GM12878 (cell line): ENCODE data around the gene IL36A.

Source experiments
- DPF2 ChIP-seq: fragments of 450-650 bp; IDR thresholded peaks from 2 replicates; pipeline ENCODE4 v1.6.1; 2017; ENCODE audit warnings: mild to moderate bottlenecking
- EP300 ChIP-seq, 2 experiments: fragments of 150-350 bp in 1 of 2; IDR thresholded peaks; 2 replicates each; pipeline ENCODE4 v1.6.1; 2011 to 2012; ENCODE audit warnings: low read depth in 2 of 2, low read length in 2 of 2, borderline replicate concordance in 1 of 2, improper control_type of control experiment in 1 of 2, inconsistent platforms in 1 of 2; ENCODE audit not compliant: control insufficient read depth in 1 of 2
- POLR2AphosphoS5 ChIP-seq: IDR thresholded peaks from 2 replicates; pipeline ENCODE4 v1.6.1; 2011; ENCODE audit warnings: mild to moderate bottlenecking, low read length, inconsistent platforms
- RFX5 ChIP-seq: IDR thresholded peaks from 2 replicates; pipeline ENCODE4 v1.6.1; 2011; ENCODE audit warnings: low read depth, low read length, improper control_type of control experiment
- ZNF274 ChIP-seq: IDR thresholded peaks from one replicate; pipeline ENCODE4 v1.8.0; 2011; ENCODE audit not compliant: insufficient read length, insufficient read depth
- ZSCAN29 ChIP-seq: fragments of 450-650 bp; IDR thresholded peaks from 2 replicates; pipeline ENCODE4 v1.6.1; 2017; ENCODE audit warnings: mild to moderate bottlenecking, moderate library complexity
- TF ChIP-seq, protein P1 (sequence below), 3 experiments: IDR thresholded peaks in 2 of 3; conservative IDR thresholded peaks in 1 of 3; 2 replicates each; pipeline ENCODE4 v1.5.1; 2011; ENCODE audit warnings: low read depth in 3 of 3, low read length in 3 of 3, mild to moderate bottlenecking in 3 of 3, control low read depth in 2 of 3, moderate library complexity in 2 of 3, inconsistent platforms in 1 of 3, mixed read lengths in 1 of 3; ENCODE audit not compliant: control insufficient read depth in 2 of 3, insufficient read depth in 1 of 3; ENCODE audit errors: extremely low read depth in 1 of 3

DNA sequence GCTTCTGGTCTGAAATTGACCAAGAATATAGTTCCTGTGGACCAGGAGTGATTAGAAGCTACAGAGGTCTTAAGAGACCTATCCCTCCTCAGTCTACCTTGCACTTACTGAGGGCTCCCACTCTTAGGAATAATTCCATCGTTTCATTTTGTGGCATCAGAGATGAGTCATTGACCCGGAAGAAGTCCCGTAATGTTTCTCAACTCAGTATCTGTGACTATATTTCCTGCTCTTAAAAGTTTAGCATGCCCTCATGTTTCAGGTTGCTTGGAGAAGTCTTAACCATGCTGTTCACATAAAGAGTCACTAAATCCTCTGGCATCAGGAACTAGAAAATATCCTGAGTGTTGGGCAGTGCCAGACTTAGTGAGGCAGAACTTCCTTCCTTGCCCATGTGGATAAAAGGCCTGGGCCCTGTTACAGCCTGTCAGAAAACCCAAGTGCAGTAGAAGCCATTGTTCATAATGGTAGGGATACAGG is at the start of gene IL36A:
- TF ChIP-seq, protein P1, sequence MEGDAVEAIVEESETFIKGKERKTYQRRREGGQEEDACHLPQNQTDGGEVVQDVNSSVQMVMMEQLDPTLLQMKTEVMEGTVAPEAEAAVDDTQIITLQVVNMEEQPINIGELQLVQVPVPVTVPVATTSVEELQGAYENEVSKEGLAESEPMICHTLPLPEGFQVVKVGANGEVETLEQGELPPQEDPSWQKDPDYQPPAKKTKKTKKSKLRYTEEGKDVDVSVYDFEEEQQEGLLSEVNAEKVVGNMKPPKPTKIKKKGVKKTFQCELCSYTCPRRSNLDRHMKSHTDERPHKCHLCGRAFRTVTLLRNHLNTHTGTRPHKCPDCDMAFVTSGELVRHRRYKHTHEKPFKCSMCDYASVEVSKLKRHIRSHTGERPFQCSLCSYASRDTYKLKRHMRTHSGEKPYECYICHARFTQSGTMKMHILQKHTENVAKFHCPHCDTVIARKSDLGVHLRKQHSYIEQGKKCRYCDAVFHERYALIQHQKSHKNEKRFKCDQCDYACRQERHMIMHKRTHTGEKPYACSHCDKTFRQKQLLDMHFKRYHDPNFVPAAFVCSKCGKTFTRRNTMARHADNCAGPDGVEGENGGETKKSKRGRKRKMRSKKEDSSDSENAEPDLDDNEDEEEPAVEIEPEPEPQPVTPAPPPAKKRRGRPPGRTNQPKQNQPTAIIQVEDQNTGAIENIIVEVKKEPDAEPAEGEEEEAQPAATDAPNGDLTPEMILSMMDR (IDR thresholded peaks at IDR 0.05 in 2 of 3, conservative IDR thresholded peaks at IDR 0.05 in 1 of 3; ENCODE audit: control insufficient read depth in 2 of 3, extremely low read depth in 1 of 3, insufficient read depth in 1 of 3, low read depth in 3 of 3, low read length in 3 of 3) = no peak
- no peak for TF ChIP-seq ZNF274
- TF ChIP-seq EP300 (IDR thresholded peaks at IDR 0.05; ENCODE audit: borderline replicate concordance in 1 of 2, control insufficient read depth in 1 of 2, low read depth in 2 of 2, low read length in 2 of 2) = no peak
- TF ChIP-seq POLR2AphosphoS5 = no peak
- TF ChIP-seq ZSCAN29 = no peak
- TF ChIP-seq DPF2 = no peak
- no peak for TF ChIP-seq RFX5
